ENCODE measurements around the gene ABI2. TPM values are rescaled to one million over a fixed set of nuclear protein-coding genes. Genes with fewer than 3 reads are reported as not detected.

The ABI2 gene
- total and polyA plus RNA-seq, 2 of the 4 experiments (the other 2 are of a cell fraction), result 35.7 to 54.0 TPM

GRCh38 chr2:203484266-203485112 is 156.3 kb downstream of the ABI2 start:
- CTCF ChIA-PET, result interaction anchor here (0.6 to 1.2 kb wide), 3 partner anchors 186 to 331 kb away, joined by 3 to 4 read pairs (median 3); no protein-coding TSS in a partner anchor

More at GRCh38 chr2:203484266-203485112, 156.3 kb downstream of the ABI2 start:
- H3K23ac ChIP-seq (ENCODE audit: low read depth, low read length), result no peak overlapping the region
- H3K4me1 ChIP-seq (ENCODE audit: control insufficient read depth, insufficient read depth, low read length), result no peaks in the 10 kb centered on the region; the same call in 1 of the 2 replicates
- H3K9me3 ChIP-seq (ENCODE audit: control insufficient read depth, insufficient read depth, low read length), result no peaks in the 10 kb centered on the region
- H2BK20ac ChIP-seq (ENCODE audit: low read depth, low read length), result no peak overlapping the region
- H2BK120ac ChIP-seq (ENCODE audit: low read depth, low read length), result no peak overlapping the region
- in situ Hi-C loops (cut with MboI; ENCODE audit: low sequenced_read_pairs) (no loop called here), dilution Hi-C loops (cut with HindIII; ENCODE audit: low sequenced_read_pairs, unreplicated experiment) (no loop called here), intact Hi-C loops (cut with micrococcal nuclease) (loop anchor here (1.0 kb wide), 1 partner anchor 331 kb away; no protein-coding TSS in a partner anchor)
- H3K27me3 ChIP-seq (ENCODE audit: control insufficient read depth, insufficient read depth, low read length), result no peaks in the 10 kb centered on the region
- H2BK5ac ChIP-seq (ENCODE audit: low read depth, low read length, poor library complexity, severe bottlenecking), result no peak overlapping the region
- no peak overlapping the region for H3K4me2 ChIP-seq (ENCODE audit: low read depth, low read length)
- no peak overlapping the region for H3K9ac ChIP-seq (ENCODE audit: low read depth, low read length)
- TF ChIP-seq RAD21 (IDR thresholded peaks at IDR 0.05; ENCODE audit: low read length) (peak; percentile 56), SMC3 (IDR thresholded peaks at IDR 0.05; ENCODE audit: low read depth, low read length) (peak; percentile 39), CTCF (conservative IDR thresholded peaks at IDR 0.05; ENCODE audit: low read depth, low read length) (peak; percentile 41), MAZ (IDR thresholded peaks at IDR 0.05; ENCODE audit: borderline replicate concordance, low read depth, low read length) (no peak)
- peaks cover 15% of the 10 kb centered on the region for H3K36me3 ChIP-seq (ENCODE audit: control insufficient read depth, insufficient read depth, low read length)
- no peak overlapping the region for H4K8ac ChIP-seq (ENCODE audit: low read depth in 2 of 2, low read length in 2 of 2)
- H2AK5ac ChIP-seq (ENCODE audit: low read depth, low read length), result no peak overlapping the region
- H3K14ac ChIP-seq (replicated peaks; ENCODE audit: low read depth, low read length), result no peak overlapping the region
- POLR2A ChIA-PET (ENCODE audit: unreplicated experiment), result no interaction called here
- no TSS peak for BruUV-seq (replicated peaks)
- ATAC-seq (ENCODE audit: low read depth) (peak; percentile 59), DNase-seq (peak; percentile 16)
- H3K9me1 ChIP-seq (ENCODE audit: insufficient read depth, low read length), result peaks cover under 1% of the 10 kb centered on the region; the same call in 1 of the 2 replicates
- no peak overlapping the region for H3K27ac ChIP-seq (ENCODE audit: insufficient read depth, low read length)
- no peak overlapping the region for H2AK9ac ChIP-seq (replicated peaks; ENCODE audit: low read depth, low read length, poor library complexity)
- H3K4ac ChIP-seq (ENCODE audit: low read depth, low read length), result no peak overlapping the region
- no peak overlapping the region for H2AFZ ChIP-seq (replicated peaks; ENCODE audit: low read length, poor library complexity)
- no peaks in the 10 kb centered on the region for H4K20me1 ChIP-seq (ENCODE audit: insufficient read depth, low read length)
- H3K4me3 ChIP-seq (ENCODE audit: insufficient read depth, low read depth, low read length), result no peak overlapping the region
- no peak overlapping the region for H2BK15ac ChIP-seq (ENCODE audit: low read depth, low read length)
- H4K91ac ChIP-seq (ENCODE audit: insufficient read depth, low read depth, low read length), result no peak overlapping the region
- peaks cover 15 to 29% of the 10 kb centered on the region in 2 experiments for H3K79me1 ChIP-seq (ENCODE audit: low read depth in 1 of 2, low read length in 2 of 2)
- no peak overlapping the region for H3K56ac ChIP-seq (ENCODE audit: extremely low read depth, insufficient read depth, low read length)
- H3K18ac ChIP-seq (ENCODE audit: low read depth, low read length), result no peak overlapping the region
- H4K5ac ChIP-seq (ENCODE audit: low read depth, low read length), result no peak overlapping the region
- WGBS, 2 experiments (ENCODE audit: extremely low coverage in 2 of 2, insufficient read length in 1 of 2), result 86% methylated on average over 3 of the region's 8 CpGs; no CpG with 5 or more reads in 1 of the 2 experiments
